ENCODE measurements around the gene PAPPA.

Gene PAPPA

GRCh38 chr9:116345817-116346216, 192.2 kb downstream of the PAPPA start:
- no peak for DNase-seq (ENCODE audit: low spot score)

GRCh38 chr9:116349684-116350083, 196.1 kb downstream of the PAPPA start:
- DNase-seq (ENCODE audit: low spot score): no peak

- no peak for DNase-seq (ENCODE audit: low spot score)
Measured at GRCh38 chr9:116350213-116350612, 196.6 kb downstream of the PAPPA start.

DNA sequence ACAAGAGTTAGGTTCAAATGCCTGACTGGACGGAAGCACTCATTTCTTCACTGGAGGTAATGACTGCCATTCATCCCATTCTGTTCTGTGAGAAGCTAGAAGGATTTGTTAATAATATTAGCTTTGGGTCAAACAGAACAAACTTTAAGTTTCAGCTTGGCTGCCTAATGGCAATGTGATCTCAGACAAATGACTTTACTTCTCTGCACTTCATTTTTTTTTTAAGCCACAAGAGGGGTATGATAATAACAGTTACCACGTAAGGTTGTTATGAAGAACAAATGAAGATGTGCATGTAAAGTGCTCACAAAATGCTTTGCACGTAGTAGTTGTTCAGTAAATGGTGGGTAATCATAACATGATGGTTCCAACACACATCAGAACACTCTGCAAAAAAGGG, 199.4 kb downstream of the PAPPA start:
- no peak for DNase-seq (ENCODE audit: low spot score)

- no peak for DNase-seq (ENCODE audit: low spot score)
Measured at GRCh38 chr9:116355153-116355921, 201.7 kb downstream of the PAPPA start.

DNA sequence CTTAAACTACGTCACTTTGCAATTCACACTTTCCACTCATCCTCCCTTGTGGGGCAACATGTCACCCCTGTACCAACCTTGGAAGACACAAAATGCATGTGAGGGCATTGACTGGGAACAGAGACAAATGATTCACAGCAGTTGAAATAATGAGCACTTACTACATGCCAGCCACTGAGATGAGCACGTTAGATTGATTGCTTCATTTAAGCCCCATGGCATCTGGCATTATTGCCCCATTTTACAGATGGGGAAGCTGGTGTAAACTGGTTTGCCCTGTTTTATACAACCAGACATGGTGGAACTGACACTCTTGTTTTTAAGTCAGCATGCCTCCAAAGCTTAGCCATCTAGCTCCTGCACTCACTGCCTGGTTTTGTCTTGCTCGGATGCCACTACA, 204.7 kb downstream of the PAPPA start:
- no peak for DNase-seq (ENCODE audit: low spot score)

DNA sequence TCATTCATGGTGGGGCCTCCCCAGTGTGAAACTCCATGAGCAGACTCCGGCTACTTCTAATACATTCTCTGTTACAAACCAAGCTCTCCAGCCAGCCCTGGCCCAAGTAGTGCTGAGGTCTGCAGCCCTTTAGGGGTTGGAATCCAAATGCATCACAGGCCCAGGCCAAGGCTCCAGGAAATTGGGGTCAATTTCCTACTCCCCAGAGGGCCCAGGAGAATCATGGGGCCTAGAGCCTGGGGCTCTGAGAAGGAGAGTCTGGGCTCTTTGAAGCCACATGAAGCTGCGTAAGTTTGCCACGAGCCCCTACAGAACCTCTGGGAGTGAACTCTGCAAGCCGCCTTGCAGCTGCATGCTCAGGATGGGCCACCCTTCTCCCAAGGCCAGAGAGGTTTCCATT, 206.4 kb downstream of the PAPPA start:
- no peak for DNase-seq (ENCODE audit: low spot score)

GRCh38 chr9:116360989-116361388, 207.4 kb downstream of the PAPPA start:
- no peak for DNase-seq (ENCODE audit: low spot score)

GRCh38 chr9:116361547-116361946, 208.0 kb downstream of the PAPPA start:
- DNase-seq (ENCODE audit: low spot score): no peak

- DNase-seq (ENCODE audit: low spot score): no peak
Measured at GRCh38 chr9:116362493-116362892, 208.9 kb downstream of the PAPPA start.

DNA sequence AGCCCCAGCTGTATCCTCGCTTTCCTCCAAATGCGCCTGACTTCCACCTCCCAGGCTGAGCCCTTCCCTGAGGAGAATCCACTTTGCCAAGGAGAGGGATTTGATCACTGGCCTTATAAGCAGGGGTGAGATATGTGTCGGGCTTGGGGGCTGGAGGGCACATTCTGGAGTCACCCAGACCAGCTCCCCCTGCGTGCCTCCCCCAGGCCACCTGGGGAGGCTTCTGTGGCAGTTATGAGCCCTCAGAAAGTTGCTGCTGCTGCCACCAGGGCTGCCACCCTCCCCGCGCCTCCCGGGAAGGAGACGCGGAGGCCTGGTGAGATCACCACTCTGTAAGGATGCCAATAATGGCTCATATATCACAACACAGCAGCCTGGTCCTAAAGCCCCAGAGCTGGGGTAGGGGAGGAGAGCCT, 211.5 kb downstream of the PAPPA start:
- peak; percentile 40 for DNase-seq (ENCODE audit: low spot score)

- no peak for DNase-seq (ENCODE audit: low spot score)
Measured at GRCh38 chr9:116366241-116366640, 212.7 kb downstream of the PAPPA start.

GRCh38 chr9:116368680-116369079, 215.1 kb downstream of the PAPPA start:
- no peak for DNase-seq (ENCODE audit: low spot score)

GRCh38 chr9:116369706-116370105, 216.1 kb downstream of the PAPPA start:
- DNase-seq (ENCODE audit: low spot score): no peak

- DNase-seq (ENCODE audit: low spot score): no peak
Measured at GRCh38 chr9:116370556-116370955, 217.0 kb downstream of the PAPPA start.

- no peak for DNase-seq (ENCODE audit: low spot score)
Measured at GRCh38 chr9:116372081-116372673, 218.6 kb downstream of the PAPPA start.

GRCh38 chr9:116372786-116373185, 219.2 kb downstream of the PAPPA start:
- DNase-seq (ENCODE audit: low spot score): no peak

DNA sequence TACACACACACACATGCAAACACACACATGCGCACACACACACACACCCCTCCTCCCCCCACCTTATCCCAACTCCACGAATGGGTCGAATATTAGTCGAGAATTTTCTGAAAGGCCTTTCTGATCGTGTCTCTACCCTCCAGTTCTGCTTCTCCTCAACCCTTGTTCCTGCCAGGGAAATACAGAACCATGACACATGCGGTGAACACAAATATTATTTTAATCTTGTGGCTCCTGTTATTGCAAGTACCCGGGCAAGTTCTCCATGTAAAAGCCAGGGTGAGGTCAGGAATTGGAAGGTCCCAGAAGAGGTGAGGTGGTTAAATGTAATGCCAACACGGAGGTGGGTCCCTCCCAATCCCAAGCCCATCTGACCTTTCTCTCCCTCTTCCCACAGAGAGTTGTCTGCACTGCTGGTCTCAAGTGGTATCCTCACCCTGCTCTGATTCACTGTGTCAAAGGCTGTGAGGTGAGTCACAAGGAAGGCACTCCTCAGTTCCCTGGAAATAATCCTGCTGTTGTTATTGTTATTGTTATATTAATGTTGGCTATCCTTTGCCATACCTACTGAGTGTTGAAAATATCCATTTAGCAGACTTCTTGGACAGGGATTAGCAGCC, 223.7 kb downstream of the PAPPA start:
- no peak for DNase-seq (ENCODE audit: low spot score)

DNA sequence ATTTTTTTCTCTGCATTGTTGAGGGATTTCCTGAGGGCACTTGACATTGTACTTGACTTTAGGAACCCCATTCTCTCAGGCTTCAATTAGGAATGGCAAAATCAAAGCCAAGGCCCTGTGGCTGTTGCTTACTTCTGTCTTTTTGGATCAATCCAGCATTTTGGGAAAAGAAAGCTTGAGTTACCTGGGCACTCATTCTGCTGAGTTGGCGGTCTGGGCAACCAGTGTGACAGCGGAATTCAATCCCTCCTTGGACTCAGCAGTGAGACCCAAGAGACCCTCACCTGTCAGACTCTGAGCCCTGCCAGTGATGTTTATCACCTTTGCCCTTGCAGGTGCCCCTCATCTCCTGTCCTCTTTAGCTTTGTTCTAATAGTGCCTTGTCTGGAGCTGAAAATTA, 225.3 kb downstream of the PAPPA start:
- no peak for DNase-seq (ENCODE audit: low spot score)

- no peak for DNase-seq (ENCODE audit: low spot score)
Measured at GRCh38 chr9:116379821-116380220, 226.2 kb downstream of the PAPPA start.

DNA sequence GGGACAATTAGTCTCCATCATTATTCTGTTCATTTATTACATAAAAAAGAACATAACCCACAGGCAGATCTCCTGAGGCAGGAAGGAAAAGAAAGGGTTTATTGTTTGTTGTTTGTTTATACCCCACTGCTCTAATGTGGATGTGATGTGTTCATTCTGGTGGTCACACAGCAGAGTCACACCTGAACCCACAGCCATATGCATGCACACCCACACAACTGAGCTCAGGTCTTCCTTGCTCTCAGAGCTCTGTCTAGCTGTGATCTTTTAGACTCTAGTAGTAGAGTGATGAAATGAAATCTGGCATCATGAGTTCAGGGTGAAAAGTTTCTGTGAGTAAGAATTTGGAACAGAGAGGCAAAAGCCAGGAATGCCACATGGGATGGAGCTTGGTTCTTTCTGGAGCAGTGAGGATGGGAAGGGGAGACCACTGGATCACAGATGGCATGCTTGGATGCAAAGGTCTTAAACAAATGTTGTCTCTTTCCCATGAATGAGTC, 227.0 kb downstream of the PAPPA start:
- no peak for DNase-seq (ENCODE audit: low spot score)

GRCh38 chr9:116381350-116381749, 227.8 kb downstream of the PAPPA start:
- DNase-seq (ENCODE audit: low spot score): no peak

DNA sequence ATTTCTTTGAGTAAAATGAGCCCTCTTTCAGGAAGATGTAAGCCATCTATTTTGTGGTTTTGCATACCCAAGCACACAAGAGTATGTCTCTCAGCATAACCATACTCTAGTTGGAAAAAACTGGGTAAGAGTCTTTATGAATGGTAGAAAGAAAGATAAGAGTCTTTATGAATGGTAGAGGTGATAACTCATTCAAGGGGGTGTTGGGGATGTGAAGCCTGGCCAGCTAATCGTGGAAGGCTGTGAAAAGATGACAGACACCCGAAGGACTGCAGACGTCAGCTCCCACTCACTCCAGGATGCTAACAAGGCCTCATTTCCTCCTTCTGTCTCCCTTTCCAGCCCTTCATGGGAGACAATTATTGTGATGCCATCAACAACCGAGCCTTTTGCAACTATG, 228.5 kb downstream of the PAPPA start:
- DNase-seq (ENCODE audit: low spot score): no peak
